Measurements from ENCODE around the gene CARMIL1. TPM values are rescaled to one million over a fixed set of nuclear protein-coding genes. Genes with fewer than 3 reads are reported as not detected.
"Not testable (repeated sequence)": the region's sequence is repeated elsewhere in the genome, so short reads cannot be mapped to it uniquely, and the experiment has no call there.

The CARMIL1 gene
- total RNA-seq, 1 experiment from 2014 or later = 25.9 TPM

DNA sequence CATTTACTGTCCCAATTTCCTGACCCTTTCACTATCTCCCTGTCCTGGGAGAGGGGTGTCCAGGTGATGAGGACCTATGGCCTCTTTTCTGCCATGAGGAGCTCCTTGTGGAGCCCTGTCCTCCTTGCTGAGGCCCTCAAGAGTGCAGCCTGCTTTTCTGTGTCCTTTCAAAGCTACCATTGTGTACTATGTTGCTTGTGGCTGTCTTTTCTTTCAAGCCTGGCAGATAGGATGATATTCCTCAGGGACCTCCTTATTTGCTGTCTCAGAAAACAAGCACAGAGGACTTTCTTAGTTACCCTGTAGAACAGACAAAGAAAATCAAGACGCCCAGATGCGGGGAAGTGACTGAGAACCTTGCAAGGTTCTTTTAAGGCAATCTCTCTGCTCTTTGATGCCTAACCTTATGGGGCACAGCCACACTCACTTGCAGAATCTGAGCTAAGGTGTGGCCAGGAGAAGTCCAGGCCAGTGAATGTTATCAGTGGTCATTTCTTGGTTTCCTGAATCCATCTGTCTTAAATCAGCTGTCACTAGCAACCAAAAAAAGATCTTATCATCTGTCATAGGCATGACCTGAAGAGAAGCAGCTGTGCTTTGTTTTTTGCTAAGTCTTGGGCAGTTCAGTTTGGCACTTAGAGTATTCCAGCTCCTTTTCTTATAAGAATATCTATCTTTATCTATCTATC lies 17.2 kb downstream of the CARMIL1 start:
- BruUV-seq (replicated peaks) = no TSS peak
- CTCF ChIA-PET = interaction anchor here (0.5 to 1.1 kb wide), 4 partner anchors 15 to 712 kb away, joined by 3 to 4 read pairs (median 3); partner anchors contain the start of gene CARMIL1
- no peaks in the 10 kb centered on the region for H3K36me3 ChIP-seq (ENCODE audit: control insufficient read depth, insufficient read depth, low read length)
- peaks cover 7% of the 10 kb centered on the region for H3K4me1 ChIP-seq
- H3K9me3 Mint-ChIP-seq (ENCODE audit: unreplicated experiment) = no peaks in the 10 kb centered on the region
- H3K4me3 Mint-ChIP-seq (ENCODE audit: unreplicated experiment) = no peak overlapping the region
- no peak overlapping the region for H3K4me3 ChIP-seq (ENCODE audit: low read depth, low read length)
- intact Hi-C loops (cut with micrococcal nuclease; ENCODE audit: unreplicated experiment) = no loop called here
- peaks cover 31% of the 10 kb centered on the region for H3K4me1 Mint-ChIP-seq (ENCODE audit: low read depth, unreplicated experiment)
- DNase-seq = no peak
- H3K27me3 ChIP-seq (replicated peaks; ENCODE audit: control insufficient read depth, insufficient read depth, low read length) = no peaks in the 10 kb centered on the region
- H3K36me3 Mint-ChIP-seq (ENCODE audit: insufficient read depth, unreplicated experiment) = no peaks in the 10 kb centered on the region
- POLR2A ChIA-PET = no interaction called here
- no peaks in the 10 kb centered on the region for H3K9me3 ChIP-seq
- no peak overlapping the region for H3K27ac Mint-ChIP-seq (ENCODE audit: unreplicated experiment)
- no peaks in the 10 kb centered on the region for H3K27me3 Mint-ChIP-seq (ENCODE audit: insufficient read depth, unreplicated experiment)
- TF ChIP-seq, protein P1, sequence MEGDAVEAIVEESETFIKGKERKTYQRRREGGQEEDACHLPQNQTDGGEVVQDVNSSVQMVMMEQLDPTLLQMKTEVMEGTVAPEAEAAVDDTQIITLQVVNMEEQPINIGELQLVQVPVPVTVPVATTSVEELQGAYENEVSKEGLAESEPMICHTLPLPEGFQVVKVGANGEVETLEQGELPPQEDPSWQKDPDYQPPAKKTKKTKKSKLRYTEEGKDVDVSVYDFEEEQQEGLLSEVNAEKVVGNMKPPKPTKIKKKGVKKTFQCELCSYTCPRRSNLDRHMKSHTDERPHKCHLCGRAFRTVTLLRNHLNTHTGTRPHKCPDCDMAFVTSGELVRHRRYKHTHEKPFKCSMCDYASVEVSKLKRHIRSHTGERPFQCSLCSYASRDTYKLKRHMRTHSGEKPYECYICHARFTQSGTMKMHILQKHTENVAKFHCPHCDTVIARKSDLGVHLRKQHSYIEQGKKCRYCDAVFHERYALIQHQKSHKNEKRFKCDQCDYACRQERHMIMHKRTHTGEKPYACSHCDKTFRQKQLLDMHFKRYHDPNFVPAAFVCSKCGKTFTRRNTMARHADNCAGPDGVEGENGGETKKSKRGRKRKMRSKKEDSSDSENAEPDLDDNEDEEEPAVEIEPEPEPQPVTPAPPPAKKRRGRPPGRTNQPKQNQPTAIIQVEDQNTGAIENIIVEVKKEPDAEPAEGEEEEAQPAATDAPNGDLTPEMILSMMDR (IDR thresholded peaks at IDR 0.05; ENCODE audit: insufficient read depth in 1 of 2, low read depth in 1 of 2, low read length in 1 of 2, severe bottlenecking in 1 of 2, unreplicated experiment in 1 of 2) = no peak

DNA sequence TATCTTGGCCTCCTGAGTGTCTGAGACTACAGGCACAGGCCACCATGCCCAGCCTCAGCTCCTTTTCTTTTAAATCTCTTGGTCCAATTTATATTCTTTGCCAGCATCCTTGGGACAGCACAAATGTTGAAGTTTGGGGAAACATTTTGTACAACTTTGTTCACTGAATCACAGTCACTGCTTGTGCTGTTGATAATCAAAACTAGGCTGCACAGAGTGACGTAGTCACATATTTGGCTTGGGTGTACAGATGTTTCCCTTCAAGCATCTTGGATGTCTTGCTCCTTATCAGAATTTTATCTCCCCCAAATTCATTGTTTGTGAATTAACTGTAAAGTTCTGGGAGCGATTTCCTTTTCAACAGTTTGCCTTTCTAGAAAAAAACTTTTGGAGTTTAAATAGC lies 17.9 kb downstream of the CARMIL1 start:
- TF ChIP-seq, protein P1 (IDR thresholded peaks at IDR 0.05; ENCODE audit: insufficient read depth in 1 of 2, low read depth in 1 of 2, low read length in 1 of 2, severe bottlenecking in 1 of 2, unreplicated experiment in 1 of 2) = no peak
- no peak overlapping the region for H3K4me3 Mint-ChIP-seq (ENCODE audit: unreplicated experiment)
- Histone ChIP-seq H3K36me3 (ENCODE audit: control insufficient read depth, insufficient read depth, low read length) (no peaks in the 10 kb centered on the region), H3K4me1 (peaks cover 14% of the 10 kb centered on the region), H3K9me3 (no peaks in the 10 kb centered on the region), H3K4me3 (ENCODE audit: low read depth, low read length) (no peak overlapping the region), H3K27me3 (replicated peaks; ENCODE audit: control insufficient read depth, insufficient read depth, low read length) (no peaks in the 10 kb centered on the region)
- CTCF ChIA-PET = interaction anchor here (0.8 kb wide), 1 partner anchor 49 kb away, joined by 3 read pairs; no protein-coding TSS in a partner anchor
- BruUV-seq (replicated peaks) = no TSS peak
- intact Hi-C loops (cut with micrococcal nuclease; ENCODE audit: unreplicated experiment) = no loop called here
- no peaks in the 10 kb centered on the region for H3K9me3 Mint-ChIP-seq (ENCODE audit: unreplicated experiment)
- H3K27ac Mint-ChIP-seq (ENCODE audit: unreplicated experiment) = no peak overlapping the region
- no peaks in the 10 kb centered on the region for H3K27me3 Mint-ChIP-seq (ENCODE audit: insufficient read depth, unreplicated experiment)
- H3K36me3 Mint-ChIP-seq (ENCODE audit: insufficient read depth, unreplicated experiment) = no peaks in the 10 kb centered on the region
- DNase-seq = no peak
- POLR2A ChIA-PET = no interaction called here
- H3K4me1 Mint-ChIP-seq (ENCODE audit: low read depth, unreplicated experiment) = peaks cover 34% of the 10 kb centered on the region

DNA sequence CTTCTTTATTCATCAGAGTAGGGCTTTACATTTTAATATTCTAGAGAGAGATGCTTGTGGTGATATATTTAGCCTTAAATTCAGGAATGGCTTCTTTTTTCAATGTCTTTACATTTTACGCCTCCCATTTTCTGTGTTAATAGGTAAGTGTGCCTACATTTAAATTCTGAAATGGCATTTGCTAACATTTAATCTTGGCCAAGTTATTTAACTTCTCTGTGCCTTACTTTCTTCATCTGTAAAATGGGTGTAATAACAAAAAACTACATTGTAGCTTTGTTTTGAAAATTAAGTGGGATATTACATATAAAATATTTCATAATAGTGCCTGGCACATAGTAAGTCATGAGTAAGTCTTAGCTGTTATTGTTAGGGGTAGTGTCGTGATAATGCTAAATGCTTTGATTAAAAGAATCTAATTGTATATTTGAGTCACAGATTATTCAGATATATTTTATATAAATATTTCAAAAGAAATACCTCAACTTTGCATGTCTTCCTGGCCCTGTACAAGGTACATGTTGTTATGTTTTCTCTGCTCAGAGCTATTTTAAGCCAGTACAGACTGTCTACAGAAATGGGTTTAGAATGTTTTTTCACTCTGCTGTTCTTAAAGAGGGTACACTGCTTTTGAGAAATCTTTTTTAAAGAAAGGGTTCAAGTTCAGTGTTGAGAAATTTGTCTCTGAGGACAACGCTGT lies 18.8 kb downstream of the CARMIL1 start:
- no TSS peak for BruUV-seq (replicated peaks)
- Mint-ChIP-seq H3K4me1 (ENCODE audit: low read depth, unreplicated experiment) (peaks cover 42% of the 10 kb centered on the region), H3K36me3 (ENCODE audit: insufficient read depth, unreplicated experiment) (no peaks in the 10 kb centered on the region), H3K9me3 (ENCODE audit: unreplicated experiment) (no peaks in the 10 kb centered on the region), H3K27me3 (ENCODE audit: insufficient read depth, unreplicated experiment) (no peaks in the 10 kb centered on the region), H3K4me3 (ENCODE audit: unreplicated experiment) (no peak overlapping the region), H3K27ac (ENCODE audit: unreplicated experiment) (no peak overlapping the region)
- Histone ChIP-seq H3K36me3 (ENCODE audit: control insufficient read depth, insufficient read depth, low read length) (no peaks in the 10 kb centered on the region), H3K9me3 (no peaks in the 10 kb centered on the region), H3K4me3 (ENCODE audit: low read depth, low read length) (no peak overlapping the region), H3K4me1 (peaks cover 23% of the 10 kb centered on the region), H3K27me3 (replicated peaks; ENCODE audit: control insufficient read depth, insufficient read depth, low read length) (no peaks in the 10 kb centered on the region)
- POLR2A ChIA-PET = no interaction called here
- TF ChIP-seq, protein P1 (IDR thresholded peaks at IDR 0.05; ENCODE audit: insufficient read depth in 1 of 2, low read depth in 1 of 2, low read length in 1 of 2, severe bottlenecking in 1 of 2, unreplicated experiment in 1 of 2) = no peak
- CTCF ChIA-PET = no interaction called here
- intact Hi-C loops (cut with micrococcal nuclease; ENCODE audit: unreplicated experiment) = no loop called here
- no peak for DNase-seq

DNA sequence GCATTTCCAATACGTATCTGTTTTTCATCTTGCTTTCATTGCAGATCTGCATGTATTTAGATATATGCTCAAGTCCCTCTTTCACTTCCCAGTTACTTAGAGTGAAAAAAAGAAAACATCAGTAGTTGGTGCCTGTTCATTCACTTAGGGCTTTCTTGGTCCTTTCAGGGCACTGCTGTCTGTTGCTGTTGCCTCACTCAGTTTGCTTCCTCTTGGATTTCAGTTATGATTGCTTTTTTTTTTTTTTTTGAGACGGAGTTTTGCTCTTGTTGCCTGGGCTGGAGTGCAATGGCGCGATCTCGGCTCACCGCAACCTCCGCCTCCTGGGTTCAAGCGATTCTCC lies 19.3 kb downstream of the CARMIL1 start:
- H3K9me3 ChIP-seq; H3K9me3 Mint-ChIP-seq (ENCODE audit: unreplicated experiment); DNase-seq; H3K4me3 Mint-ChIP-seq (ENCODE audit: unreplicated experiment); H3K4me3 ChIP-seq (ENCODE audit: low read depth, low read length); H3K27me3 Mint-ChIP-seq (ENCODE audit: insufficient read depth, unreplicated experiment); BruUV-seq (replicated peaks); CTCF ChIA-PET; H3K36me3 Mint-ChIP-seq (ENCODE audit: insufficient read depth, unreplicated experiment); intact Hi-C loops (cut with micrococcal nuclease; ENCODE audit: unreplicated experiment); H3K27me3 ChIP-seq (replicated peaks; ENCODE audit: control insufficient read depth, insufficient read depth, low read length); H3K27ac Mint-ChIP-seq (ENCODE audit: unreplicated experiment); H3K36me3 ChIP-seq (ENCODE audit: control insufficient read depth, insufficient read depth, low read length): not testable (repeated sequence)
- H3K4me1 Mint-ChIP-seq (ENCODE audit: low read depth, unreplicated experiment) = peaks cover 42% of the 10 kb centered on the region
- POLR2A ChIA-PET = interaction anchor here (0.7 kb wide), 1 partner anchor 25 kb away, joined by 3 read pairs; no protein-coding TSS in a partner anchor
- peaks cover 28% of the 10 kb centered on the region for H3K4me1 ChIP-seq

All from Caco-2 (cell line).